Measurements from ENCODE around the gene NENF. TPM values are rescaled to one million over a fixed set of nuclear protein-coding genes. Genes with fewer than 3 reads are reported as not detected.

Gene NENF
- total and polyA plus RNA-seq, 10 of the 15 experiments (the other 5 are each of a cell fraction or from before 2014, with no cell fraction given): 5.1 to 83.4 (median 42.7) TPM

- no peaks in the 10 kb centered on the region for H3K4me1 ChIP-seq (ENCODE audit: control insufficient read depth, insufficient read depth, low read length)
- H3K27me3 ChIP-seq (replicated peaks in 1 of 2; ENCODE audit: control insufficient read depth in 2 of 2, insufficient read depth in 2 of 2, low read length in 1 of 2): no peaks in the 10 kb centered on the region
- 65% methylated on average over 3 of the region's 3 CpGs for WGBS (ENCODE audit: insufficient coverage, insufficient replicate concordance, low lambda C conversion rate, missing lambda C conversion rate)
- POLR2A ChIA-PET: no interaction called here
- CTCF ChIA-PET: interaction anchor here (6.8 kb wide), 1 partner anchor 14 kb away, joined by 34 read pairs; no protein-coding TSS in a partner anchor
- H3K4me3 ChIP-seq: no peak overlapping the region
- intact Hi-C loops (cut with micrococcal nuclease; ENCODE audit: unreplicated experiment) (loop anchor here (10.0 kb wide), 1 partner anchor 284 kb away; no protein-coding TSS in a partner anchor), in situ Hi-C loops (cut with MboI) (no loop called here)
- no TSS peak for BruUV-seq (replicated peaks)
- RAD21 ChIA-PET (ENCODE audit: unreplicated experiment): no interaction called here
- ATAC-seq (no peak), DNase-seq (ENCODE audit: low read depth, low spot score) (no peak), FAIRE-seq (no peak)
- no peak overlapping the region for H3K9ac ChIP-seq (ENCODE audit: control insufficient read depth, insufficient read depth, low read length)
- H3K36me3 ChIP-seq (ENCODE audit: control insufficient read depth in 2 of 2, insufficient read depth in 2 of 2, low read length in 1 of 2): no peaks in the 10 kb centered on the region
- no peaks in the 10 kb centered on the region for H3K9me3 ChIP-seq (replicated peaks; ENCODE audit: control insufficient read depth, insufficient read depth, low read length)
- H3K27ac ChIP-seq (ENCODE audit: control insufficient read depth, insufficient read depth): no peak overlapping the region
- SMC1A ChIA-PET (ENCODE audit: uncharacterized antibody, unreplicated experiment): interaction anchor here (1.2 to 1.6 kb wide), 2 partner anchors 15 to 309 kb away, joined by 3 to 11 read pairs; no protein-coding TSS in a partner anchor
- H3K79me2 ChIP-seq (ENCODE audit: control insufficient read depth, insufficient read depth, low read length): no peaks in the 10 kb centered on the region
- H4K20me1 ChIP-seq (ENCODE audit: control insufficient read depth, insufficient read depth): no peaks in the 10 kb centered on the region
- no peak overlapping the region for H2AFZ ChIP-seq (ENCODE audit: control insufficient read depth, low read depth, low read length)
- no peak overlapping the region for H3K4me2 ChIP-seq (ENCODE audit: control insufficient read depth, insufficient read depth)
- TF ChIP-seq EZH2 (IDR thresholded peaks at IDR 0.05; ENCODE audit: borderline replicate concordance, control insufficient read depth, low read depth, low read length): no peak
- no peak for TF ChIP-seq STAT3 (IDR thresholded peaks at IDR 0.05; ENCODE audit: low read depth, low read length)
- no peak for TF ChIP-seq MEF2B (IDR thresholded peaks at IDR 0.05; ENCODE audit: partially characterized antibody, poor library complexity, severe bottlenecking)
- TF ChIP-seq ZNF687 (IDR thresholded peaks at IDR 0.05): no peak
- no peak for TF ChIP-seq SIX5 (IDR thresholded peaks at IDR 0.05; ENCODE audit: low read depth, low read length, severe bottlenecking)
- TF ChIP-seq NFIC (IDR thresholded peaks at IDR 0.05; ENCODE audit: low read depth, low read length): no peak
- no peak for TF ChIP-seq NR2F1 (conservative IDR thresholded peaks at IDR 0.05)
- TF ChIP-seq JUNB (IDR thresholded peaks at IDR 0.05): no peak
- no peak for TF ChIP-seq E2F8 (IDR thresholded peaks at IDR 0.05; ENCODE audit: low read depth, partially characterized antibody)
- TF ChIP-seq SPI1 (IDR thresholded peaks at IDR 0.05; ENCODE audit: borderline replicate concordance, insufficient read depth, low read depth, low read length): no peak
- no peak for TF ChIP-seq ATF7 (IDR thresholded peaks at IDR 0.05; ENCODE audit: low read depth)
- no peak for TF ChIP-seq ZNF24 (IDR thresholded peaks at IDR 0.05)
- no peak for TF ChIP-seq TBL1XR1 (IDR thresholded peaks at IDR 0.05; ENCODE audit: low read depth, low read length)
- no peak for TF ChIP-seq ZBTB33 (IDR thresholded peaks at IDR 0.05)
- TF ChIP-seq E2F4 (IDR thresholded peaks at IDR 0.05; ENCODE audit: low read depth, low read length): no peak
Observed at GRCh38 chr1:212471286-212471685, 38.6 kb downstream of the NENF start.

All from GM12878 (cell line).